H9 (cell line): ENCODE data around the gene PARD3. TPM values are rescaled to one million over a fixed set of nuclear protein-coding genes. Genes with fewer than 3 reads are reported as not detected.

ENCODE experiments used
- DNase-seq: peaks from one replicate; pipeline ENCODE4 v3.0.0-alpha.2; 2017
- H2AFZ ChIP-seq: one replicate; pipeline ENCODE4 v1.6.1; 2013; ENCODE audit warnings: mild to moderate bottlenecking, low read length, control low read depth, moderate library complexity
- H2AK5ac ChIP-seq: 2 replicates; pipeline ENCODE4 v1.6.1; 2013; ENCODE audit warnings: low read length, control low read depth, mixed read lengths; ENCODE audit not compliant: insufficient read length
- H2BK120ac ChIP-seq: one replicate; pipeline ENCODE4 v1.6.1; 2013; ENCODE audit warnings: low read depth, mild to moderate bottlenecking, low read length, control low read depth, inconsistent platforms; ENCODE audit not compliant: poor library complexity, severe bottlenecking
- H2BK12ac ChIP-seq: 2 replicates; pipeline ENCODE4 v1.6.1; 2013; ENCODE audit warnings: low read length, control low read depth, mixed read lengths, low read depth; ENCODE audit not compliant: insufficient read length
- H2BK15ac ChIP-seq: 2 replicates; pipeline ENCODE4 v1.6.1; 2013; ENCODE audit warnings: low read depth, low read length, control low read depth
- H2BK20ac ChIP-seq: one replicate; pipeline ENCODE4 v1.6.1; 2013; ENCODE audit warnings: low read depth, mild to moderate bottlenecking, low read length, control low read depth, inconsistent platforms; ENCODE audit not compliant: poor library complexity, severe bottlenecking
- H2BK5ac ChIP-seq: 2 replicates; pipeline ENCODE4 v1.6.1; 2013; ENCODE audit warnings: low read length, control low read depth, mixed read lengths; ENCODE audit not compliant: insufficient read length
- H3K14ac ChIP-seq: 2 replicates; pipeline ENCODE4 v1.6.1; 2013; ENCODE audit warnings: low read length, control low read depth; ENCODE audit not compliant: insufficient read depth
- H3K18ac ChIP-seq: 2 replicates; pipeline ENCODE4 v1.6.1; 2013; ENCODE audit warnings: low read depth, mild to moderate bottlenecking, mixed read lengths, low read length, control low read depth; ENCODE audit not compliant: insufficient read length
- H3K23ac ChIP-seq: 2 replicates; pipeline ENCODE4 v1.6.1; 2013; ENCODE audit warnings: low read length, control low read depth, mixed read lengths, low read depth; ENCODE audit not compliant: insufficient read length
- H3K23me2 ChIP-seq: 2 replicates; pipeline ENCODE4 v1.6.1; 2013; ENCODE audit warnings: low read depth, mild to moderate bottlenecking, mixed read lengths, low read length, control low read depth; ENCODE audit not compliant: insufficient read length, poor library complexity, severe bottlenecking
- H3K27ac ChIP-seq: 2 replicates; pipeline ENCODE4 v1.5.1; 2013; ENCODE audit warnings: low read length, control low read depth, mixed read lengths, low read depth; ENCODE audit not compliant: insufficient read length
- H3K27me3 ChIP-seq: 2 replicates; pipeline ENCODE4 v1.6.1; 2013; ENCODE audit warnings: low read length, control low read depth, inconsistent platforms; ENCODE audit not compliant: insufficient read depth
- H3K4ac ChIP-seq: 2 replicates; pipeline ENCODE4 v1.6.1; 2013; ENCODE audit warnings: low read depth, mild to moderate bottlenecking, control low read depth, inconsistent platforms, low read length, moderate library complexity
- H3K4me1 ChIP-seq: 2 replicates; pipeline ENCODE4 v1.6.1; 2013; ENCODE audit warnings: low read length, control low read depth, inconsistent platforms; ENCODE audit not compliant: insufficient read depth
- H3K4me2 ChIP-seq: 2 replicates; pipeline ENCODE4 v1.6.1; 2013; ENCODE audit warnings: low read length, control low read depth, mixed read lengths; ENCODE audit not compliant: insufficient read length, insufficient read depth
- H3K56ac ChIP-seq: 2 replicates; pipeline ENCODE4 v1.6.1; 2013; ENCODE audit warnings: low read depth, mild to moderate bottlenecking, mixed read lengths, low read length, control low read depth; ENCODE audit not compliant: insufficient read length
- H3K79me1 ChIP-seq: 2 replicates; pipeline ENCODE4 v1.6.1; 2013; ENCODE audit warnings: low read depth, mild to moderate bottlenecking, moderate library complexity, low read length, control low read depth, inconsistent platforms; ENCODE audit not compliant: insufficient read depth, poor library complexity, severe bottlenecking
- H3K79me2 ChIP-seq: 2 replicates; pipeline ENCODE4 v1.6.1; 2013; ENCODE audit warnings: low read length, control low read depth, inconsistent platforms; ENCODE audit not compliant: insufficient read depth
- H3K9ac ChIP-seq: 2 replicates; pipeline ENCODE4 v1.6.1; 2013; ENCODE audit warnings: low read length, control low read depth, mixed read lengths; ENCODE audit not compliant: insufficient read length; ENCODE audit errors: extremely low read depth
- H3K9me3 ChIP-seq: one replicate; pipeline ENCODE4 v1.6.1; 2013; ENCODE audit warnings: low read depth, low read length, inconsistent platforms; ENCODE audit not compliant: control insufficient read depth
- H3T11ph ChIP-seq: one replicate; pipeline ENCODE4 v1.6.1; 2013; ENCODE audit warnings: mild to moderate bottlenecking, low read length, control low read depth, inconsistent platforms
- H4K20me1 ChIP-seq: one replicate; pipeline ENCODE4 v1.6.1; 2013; ENCODE audit not compliant: control insufficient read depth, insufficient read length, insufficient read depth
- H4K5ac ChIP-seq: 2 replicates; pipeline ENCODE4 v1.6.1; 2013; ENCODE audit warnings: low read depth, mild to moderate bottlenecking, mixed read lengths, low read length, control low read depth; ENCODE audit not compliant: insufficient read length
- H4K8ac ChIP-seq: replicated peaks from 2 replicates; pipeline ENCODE4 v1.6.1; 2013; ENCODE audit warnings: low read length, control low read depth, mixed read lengths, low read depth; ENCODE audit not compliant: insufficient read length
- H4K91ac ChIP-seq: 2 replicates; pipeline ENCODE4 v1.6.1; 2013; ENCODE audit warnings: low read depth, mild to moderate bottlenecking, moderate library complexity, mixed read lengths, low read length, control low read depth; ENCODE audit not compliant: insufficient read length
- H3K27ac Mint-ChIP-seq, 3 experiments: 2 replicates in 2 of 3; 3 replicates in 1 of 3; pipeline ENCODE4 v1.8.0; 2020 to 2021; ENCODE audit warnings: mixed read lengths in 3 of 3, mild to moderate bottlenecking in 1 of 3, moderate library complexity in 1 of 3
- H3K27me3 Mint-ChIP-seq: 2 replicates; pipeline ENCODE4 v1.8.0; 2021; ENCODE audit warnings: low read depth, mild to moderate bottlenecking, moderate library complexity, mixed read lengths
- H3K36me3 Mint-ChIP-seq, 3 experiments: 2 replicates in 2 of 3; 3 replicates in 1 of 3; pipeline ENCODE4 v1.8.0; 2020 to 2021; ENCODE audit warnings: low read depth in 3 of 3, mixed read lengths in 3 of 3; ENCODE audit not compliant: insufficient read depth in 1 of 3
- H3K4me1 Mint-ChIP-seq, 2 experiments: 2 replicates each; pipeline ENCODE4 v1.8.0; 2020; ENCODE audit warnings: mixed read lengths in 2 of 2
- H3K4me3 Mint-ChIP-seq, 2 experiments: 2 replicates in 1 of 2; 3 replicates in 1 of 2; pipeline ENCODE4 v1.8.0; 2020 to 2021; ENCODE audit warnings: mild to moderate bottlenecking in 2 of 2, mixed read lengths in 2 of 2, moderate library complexity in 1 of 2
- H3K9me3 Mint-ChIP-seq, 2 experiments: 2 replicates in 1 of 2; 3 replicates in 1 of 2; pipeline ENCODE4 v1.8.0; 2020; ENCODE audit warnings: mild to moderate bottlenecking in 2 of 2, mixed read lengths in 2 of 2, moderate library complexity in 1 of 2
- WGBS: extraction: QIAGEN DNeasy Blood & Tissue Kit; methylation state at CpG from one replicate; pipeline ENCODE4 v1.1.7; 2013; ENCODE audit warnings: missing lambda C conversion rate, low lambda C conversion rate, mixed read lengths; ENCODE audit not compliant: insufficient read length; ENCODE audit errors: extremely low coverage; 5-methylcytosine and 5-hydroxymethylcytosine counted together
- total RNA-seq: library from RNA; stranded (reverse); gene quantifications from 2 replicates; pipeline ENCODE4 v1.2.1, GENCODE V29; 2021
- TF ChIP-seq, protein P1 (sequence below): fragments of 200-600 bp; sonication (generic); conservative IDR thresholded peaks from 3 replicates; pipeline ENCODE4 v1.8.0; 2021; ENCODE audit warnings: antibody characterized with exemption, mild to moderate bottlenecking

The PARD3 gene
- total RNA-seq, 1 experiment from 2014 or later, result 44.7 TPM

DNA sequence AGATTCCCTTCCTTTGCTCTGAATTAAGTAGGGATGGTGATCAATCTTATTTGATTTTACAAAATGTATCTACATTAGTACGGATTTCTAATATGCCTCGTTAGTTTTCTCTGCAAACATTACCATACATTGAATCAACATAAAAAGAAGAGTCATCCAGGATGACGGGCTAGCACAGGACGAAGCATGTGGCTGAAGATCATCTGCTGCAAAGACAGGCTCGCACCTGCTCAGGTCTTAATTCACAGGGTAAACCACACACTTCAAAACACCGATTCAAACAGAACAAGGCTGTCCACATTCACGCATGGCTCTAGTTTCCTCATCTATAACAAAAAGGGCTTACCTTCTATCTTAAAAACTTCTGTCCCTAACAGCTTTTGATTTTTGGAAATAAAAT, 323.0 kb downstream of the PARD3 start:
- Mint-ChIP-seq H3K9me3 (no peaks in the 10 kb centered on the region), H3K27me3 (no peaks in the 10 kb centered on the region), H3K36me3 (no peaks in the 10 kb centered on the region), H3K27ac (peak overlapping the region in 2 of 3 experiments; percentile 59 to 67; a peak in 3 of 7 replicates), H3K4me1 (peaks cover 11 to 13% of the 10 kb centered on the region in 2 experiments), H3K4me3 (no peak overlapping the region)
- Histone ChIP-seq H3T11ph (no peak overlapping the region), H3K79me1 (no peaks in the 10 kb centered on the region), H3K27me3 (no peaks in the 10 kb centered on the region), H2BK12ac (no peak overlapping the region), H3K9me3 (no peaks in the 10 kb centered on the region), H3K4ac (no peak overlapping the region), H2BK5ac (no peak overlapping the region), H3K56ac (no peak overlapping the region), H3K79me2 (no peaks in the 10 kb centered on the region), H4K20me1 (no peaks in the 10 kb centered on the region), H4K5ac (no peak overlapping the region), H2BK120ac (no peak overlapping the region), H3K23me2 (no peaks in the 10 kb centered on the region), H2AFZ (no peak overlapping the region), H3K9ac (no peak overlapping the region), H2BK15ac (no peak overlapping the region), H4K91ac (no peak overlapping the region), H3K14ac (no peak overlapping the region), H3K4me1 (peaks cover 3% of the 10 kb centered on the region; the same call in 1 of the 2 replicates), H3K18ac (no peak overlapping the region), H3K23ac (no peak overlapping the region), H3K27ac (no peak overlapping the region), H4K8ac (no peak overlapping the region), H3K4me2 (no peak overlapping the region), H2BK20ac (no peak overlapping the region), H2AK5ac (no peak overlapping the region)
- no CpG with 5 or more reads among the region's 7 CpGs for WGBS
- TF ChIP-seq, protein P1, sequence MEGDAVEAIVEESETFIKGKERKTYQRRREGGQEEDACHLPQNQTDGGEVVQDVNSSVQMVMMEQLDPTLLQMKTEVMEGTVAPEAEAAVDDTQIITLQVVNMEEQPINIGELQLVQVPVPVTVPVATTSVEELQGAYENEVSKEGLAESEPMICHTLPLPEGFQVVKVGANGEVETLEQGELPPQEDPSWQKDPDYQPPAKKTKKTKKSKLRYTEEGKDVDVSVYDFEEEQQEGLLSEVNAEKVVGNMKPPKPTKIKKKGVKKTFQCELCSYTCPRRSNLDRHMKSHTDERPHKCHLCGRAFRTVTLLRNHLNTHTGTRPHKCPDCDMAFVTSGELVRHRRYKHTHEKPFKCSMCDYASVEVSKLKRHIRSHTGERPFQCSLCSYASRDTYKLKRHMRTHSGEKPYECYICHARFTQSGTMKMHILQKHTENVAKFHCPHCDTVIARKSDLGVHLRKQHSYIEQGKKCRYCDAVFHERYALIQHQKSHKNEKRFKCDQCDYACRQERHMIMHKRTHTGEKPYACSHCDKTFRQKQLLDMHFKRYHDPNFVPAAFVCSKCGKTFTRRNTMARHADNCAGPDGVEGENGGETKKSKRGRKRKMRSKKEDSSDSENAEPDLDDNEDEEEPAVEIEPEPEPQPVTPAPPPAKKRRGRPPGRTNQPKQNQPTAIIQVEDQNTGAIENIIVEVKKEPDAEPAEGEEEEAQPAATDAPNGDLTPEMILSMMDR, result no peak
- no peak for DNase-seq
